Right lobe of liver (tissue), 4 donors: ENCODE measurements around the gene SNX9.

ENCODE experiments used
- CTCF ChIP-seq, 4 donors: fragments of 200-600 bp in 3 of 4; fragments of 450-650 bp in 1 of 4; IDR thresholded peaks; one replicate each; pipeline versions ENCODE4 v1.5.1 to v1.8.0; 2016 to 2022; ENCODE audit warnings: antibody characterized with exemption in 4 of 4, mild to moderate bottlenecking in 2 of 4
- POLR2A ChIP-seq: fragments of 450-650 bp; IDR thresholded peaks from one replicate; pipeline ENCODE4 v1.6.1; 2017; ENCODE audit warnings: antibody characterized with exemption, mild to moderate bottlenecking
- donor health status: DM: no; HTN: no; CAD: no.
- donor health status: DM: no; HTN: no; CAD: no.
- donor health status: DM: no; HTN: yes; CAD: no.

- TF ChIP-seq CTCF (IDR thresholded peaks at IDR 0.05) (no peak), POLR2A (no peak)
Measured at GRCh38 chr6:157790548-157791160, 32.4 kb upstream of the SNX9 start.
